Vagina (tissue), 2 donors: ENCODE data around the gene ZFAND2A. TPM values are rescaled to one million over a fixed set of nuclear protein-coding genes. Genes with fewer than 3 reads are reported as not detected.

Source experiments
- DNase-seq, 2 donors: peaks; one replicate each; pipeline ENCODE4 v3.0.0-alpha.2; 2017; ENCODE audit errors: extremely low spot score in 2 of 2
- H3K27ac ChIP-seq: fragments of 200-600 bp; sonication (generic); one replicate; pipeline ENCODE4 v1.5.1; 2019
- H3K27me3 ChIP-seq: fragments of 200-600 bp; sonication (generic); one replicate; pipeline ENCODE4 v1.5.1; 2019
- H3K36me3 ChIP-seq, 2 donors: fragments of 200-600 bp; sonication (generic); one replicate each; pipeline ENCODE4 v1.5.1; 2017 to 2019
- H3K4me1 ChIP-seq: fragments of 200-600 bp; sonication (generic); one replicate; pipeline ENCODE4 v1.5.1; 2019
- H3K4me3 ChIP-seq, 2 donors: fragments of 200-600 bp; sonication (generic); 1 replicate in 1 of 2; 2 replicates in 1 of 2; pipeline ENCODE4 v1.5.1; 2016 to 2019
- H3K9me3 ChIP-seq: fragments of 200-600 bp; sonication (generic); one replicate; pipeline ENCODE4 v1.5.1; 2019
- CTCF ChIP-seq, 3 experiments: fragments of 450-650 bp in 2 of 3; fragments of 200-600 bp in 1 of 3; sonication (generic) in 1 of 3; IDR thresholded peaks; one replicate each; pipeline ENCODE4 v1.5.1; 2017 to 2019; ENCODE audit warnings: antibody characterized with exemption in 3 of 3, mild to moderate bottlenecking in 2 of 3, moderate library complexity in 2 of 3
- POLR2A ChIP-seq, 2 donors: fragments of 450-650 bp; IDR thresholded peaks; one replicate each; pipeline ENCODE4 v1.6.1; 2017; ENCODE audit warnings: antibody characterized with exemption in 2 of 2, mild to moderate bottlenecking in 2 of 2, moderate library complexity in 2 of 2
- POLR2AphosphoS5 ChIP-seq, 2 donors: sonication (generic); formaldehyde crosslinking; IDR thresholded peaks; one replicate each; pipeline ENCODE4 v1.9.0; 2017; ENCODE audit warnings: antibody characterized with exemption in 2 of 2, mild to moderate bottlenecking in 2 of 2, low read depth in 1 of 2; ENCODE audit not compliant: insufficient read depth in 1 of 2
- intact Hi-C: fragments of 100-400 bp; cut with DNase I; formaldehyde crosslinking; loops from one replicate; pipeline ENCODE4 v1.15.1; 2023
- total RNA-seq: library from RNA; depleted of rRNA; stranded (reverse); fragments of >200 nt; gene quantifications from one replicate; pipeline ENCODE4 v1.2.3, GENCODE V29; 2016

Gene ZFAND2A
- total RNA-seq, 1 donor from 2014 or later: 30.9 TPM

GRCh38 chr7:1140476-1141104 is 19.4 kb downstream of the ZFAND2A start:
- TF ChIP-seq POLR2AphosphoS5 (IDR thresholded peaks at IDR 0.05; ENCODE audit: insufficient read depth in 1 of 2, low read depth in 1 of 2) (no peak), POLR2A (IDR thresholded peaks at IDR 0.05) (no peak), CTCF (IDR thresholded peaks at IDR 0.05) (no peak)
- Histone ChIP-seq H3K4me3 (no peak overlapping the region), H3K4me1 (peaks cover 16% of the 10 kb centered on the region), H3K36me3 (no peaks in the 10 kb centered on the region), H3K27me3 (no peaks in the 10 kb centered on the region), H3K9me3 (no peaks in the 10 kb centered on the region), H3K27ac (no peak overlapping the region)
- intact Hi-C loops: no loop called here
- DNase-seq: no peak

- intact Hi-C loops: no loop called here
- Histone ChIP-seq H3K9me3 (no peaks in the 10 kb centered on the region), H3K36me3 (no peaks in the 10 kb centered on the region)
These were observed 22.4 kb downstream of the ZFAND2A start for GRCh38 chr7:1137517-1138167.

GRCh38 chr7:1136841-1137516 is 23.0 kb downstream of the ZFAND2A start:
- no peak for TF ChIP-seq CTCF (IDR thresholded peaks at IDR 0.05)
- no peak for TF ChIP-seq POLR2AphosphoS5 (IDR thresholded peaks at IDR 0.05; ENCODE audit: insufficient read depth in 1 of 2, low read depth in 1 of 2)
- TF ChIP-seq POLR2A (IDR thresholded peaks at IDR 0.05): no peak
- DNase-seq: no peak
- Histone ChIP-seq H3K9me3 (no peaks in the 10 kb centered on the region), H3K4me1 (peaks cover 16% of the 10 kb centered on the region), H3K36me3 (no peaks in the 10 kb centered on the region), H3K27ac (no peak overlapping the region), H3K4me3 (peak overlapping the region; percentile 66 to 68), H3K27me3 (no peaks in the 10 kb centered on the region)
- intact Hi-C loops: no loop called here

More at GRCh38 chr7:1137517-1138167, 22.4 kb downstream of the ZFAND2A start:
- DNase-seq: no peak
- no peak for TF ChIP-seq POLR2AphosphoS5 (IDR thresholded peaks at IDR 0.05; ENCODE audit: insufficient read depth in 1 of 2, low read depth in 1 of 2)
- TF ChIP-seq CTCF (IDR thresholded peaks at IDR 0.05): no peak
- TF ChIP-seq POLR2A (IDR thresholded peaks at IDR 0.05): no peak
- Histone ChIP-seq H3K27ac (peak overlapping the region; percentile 70), H3K4me3 (peak overlapping the region; percentile 66 to 68), H3K27me3 (no peaks in the 10 kb centered on the region), H3K4me1 (peaks cover 16% of the 10 kb centered on the region)

- no peak for DNase-seq
- H3K27me3 ChIP-seq: no peaks in the 10 kb centered on the region
- TF ChIP-seq POLR2AphosphoS5 (IDR thresholded peaks at IDR 0.05; ENCODE audit: insufficient read depth in 1 of 2, low read depth in 1 of 2) (no peak), CTCF (IDR thresholded peaks at IDR 0.05) (no peak), POLR2A (IDR thresholded peaks at IDR 0.05) (no peak)
- peaks cover 16% of the 10 kb centered on the region for H3K4me1 ChIP-seq
- H3K27ac ChIP-seq: no peak overlapping the region
- H3K36me3 ChIP-seq: no peaks in the 10 kb centered on the region
- intact Hi-C loops: no loop called here
- no peak overlapping the region for H3K4me3 ChIP-seq
- no peaks in the 10 kb centered on the region for H3K9me3 ChIP-seq
These were observed 25.0 kb downstream of the ZFAND2A start for GRCh38 chr7:1134951-1135350.
